ENCODE measurements around the gene USH1C.

GRCh38 chr11:17458268-17458667, 85.9 kb downstream of the USH1C start:
- no peak for TF ChIP-seq CTCF (IDR thresholded peaks at IDR 0.05)
- no peak for TF ChIP-seq POLR2A (IDR thresholded peaks at IDR 0.05)
- no peak for TF ChIP-seq EP300 (IDR thresholded peaks at IDR 0.05)

All from ovary (tissue), 3 donors.